A673 (cell line): ENCODE data around the gene CHRDL1.

ENCODE experiments used
- CTCF ChIP-seq: fragments of 300-800, 200-600 bp; sonication (generic); conservative IDR thresholded peaks from 2 replicates; pipeline ENCODE4 v1.5.1; 2017; ENCODE audit warnings: low read depth, mild to moderate bottlenecking, antibody characterized with exemption, low read length, moderate library complexity, mixed read lengths
- EZH2 ChIP-seq: fragments of 200-600 bp; sonication (generic); IDR thresholded peaks from 2 replicates; pipeline ENCODE4 v1.6.1; 2017; ENCODE audit warnings: borderline replicate concordance, low read depth, mild to moderate bottlenecking, mixed read lengths, antibody characterized with exemption, low read length; ENCODE audit not compliant: poor library complexity, severe bottlenecking

GRCh38 chrX:110665223-110666002 lies 130.2 kb downstream of the CHRDL1 start:
- TF ChIP-seq CTCF (peak; percentile 75), EZH2 (no peak)
